KMS-11 (cell line): ENCODE measurements around the gene SERGEF.

Experiments
- H2AFZ ChIP-seq: fragments of 200-600 bp; sonication (generic); 2 replicates; pipeline ENCODE4 v1.6.1; 2016; ENCODE audit warnings: antibody characterized with exemption, mixed run types, low read depth
- H3K27ac ChIP-seq: fragments of 200-600 bp; sonication (generic); 2 replicates; pipeline ENCODE4 v1.6.1; 2016; ENCODE audit warnings: mild to moderate bottlenecking, mixed run types
- H3K27me3 ChIP-seq: fragments of 200-600 bp; sonication (generic); 2 replicates; pipeline ENCODE4 v1.6.1; 2017; ENCODE audit warnings: mild to moderate bottlenecking, low read depth, mixed run types, moderate library complexity; ENCODE audit not compliant: insufficient read depth
- H3K36me3 ChIP-seq: fragments of 200-600 bp; sonication (generic); 2 replicates; pipeline ENCODE4 v1.6.1; 2017; ENCODE audit warnings: mild to moderate bottlenecking, mixed run types; ENCODE audit not compliant: insufficient read depth
- H3K4me1 ChIP-seq: fragments of 200-600 bp; sonication (generic); 2 replicates; pipeline ENCODE4 v1.6.1; 2016; ENCODE audit warnings: mild to moderate bottlenecking, low read depth, mixed run types; ENCODE audit not compliant: poor library complexity, severe bottlenecking
- H3K4me2 ChIP-seq: fragments of 200-600 bp; sonication (generic); 2 replicates; pipeline ENCODE4 v1.7.0; 2016; ENCODE audit warnings: mild to moderate bottlenecking, mixed run types
- H3K4me3 ChIP-seq: fragments of 200-600 bp; sonication (generic); IDR thresholded peaks from 2 replicates; pipeline ENCODE4 v1.6.1; 2017; ENCODE audit warnings: low read depth, low read length, mixed read lengths; ENCODE audit not compliant: insufficient read depth
- H3K79me2 ChIP-seq: fragments of 200-600 bp; sonication (generic); 2 replicates; pipeline ENCODE4 v1.6.1; 2016; ENCODE audit warnings: low read depth, mixed run types; ENCODE audit not compliant: insufficient read depth
- H3K9ac ChIP-seq: fragments of 200-600 bp; sonication (generic); 2 replicates; pipeline ENCODE4 v1.6.1; 2016; ENCODE audit warnings: mild to moderate bottlenecking, mixed run types
- H4K20me1 ChIP-seq: fragments of 200-600 bp; sonication (generic); 2 replicates; pipeline ENCODE4 v1.6.1; 2016; ENCODE audit warnings: mild to moderate bottlenecking, mixed run types; ENCODE audit not compliant: insufficient read depth
- CTCF ChIP-seq: fragments of 200-600 bp; sonication (generic); conservative IDR thresholded peaks from 2 replicates; pipeline ENCODE4 v1.6.1; 2017; ENCODE audit warnings: low read depth, mild to moderate bottlenecking, antibody characterized with exemption, low read length, moderate library complexity, mixed read lengths

SERGEF gene

GRCh38 chr11:17776212-17776875 lies 236.5 kb downstream of the SERGEF start:
- Histone ChIP-seq H3K9ac (no peak overlapping the region), H3K36me3 (no peaks in the 10 kb centered on the region), H3K27me3 (no peaks in the 10 kb centered on the region), H3K27ac (no peak overlapping the region), H3K4me1 (no peaks in the 10 kb centered on the region), H3K4me2 (no peak overlapping the region), H2AFZ (no peak overlapping the region), H3K4me3 (no peak overlapping the region), H3K79me2 (no peaks in the 10 kb centered on the region), H4K20me1 (no peaks in the 10 kb centered on the region)
- no peak for TF ChIP-seq CTCF

GRCh38 chr11:17775507-17776211 lies 237.2 kb downstream of the SERGEF start:
- no peak overlapping the region for H3K9ac ChIP-seq
- no peak overlapping the region for H3K4me2 ChIP-seq
- no peak overlapping the region for H3K4me3 ChIP-seq
- no peaks in the 10 kb centered on the region for H3K4me1 ChIP-seq
- TF ChIP-seq CTCF, result no peak
- H3K79me2 ChIP-seq, result no peaks in the 10 kb centered on the region
- no peaks in the 10 kb centered on the region for H3K36me3 ChIP-seq
- no peaks in the 10 kb centered on the region for H4K20me1 ChIP-seq
- no peak overlapping the region for H3K27ac ChIP-seq
- no peak overlapping the region for H2AFZ ChIP-seq
- no peaks in the 10 kb centered on the region for H3K27me3 ChIP-seq

GRCh38 chr11:17775035-17775348 lies 237.9 kb downstream of the SERGEF start:
- no peak overlapping the region for H3K9ac ChIP-seq
- no peaks in the 10 kb centered on the region for H4K20me1 ChIP-seq
- TF ChIP-seq CTCF, result no peak
- H3K27me3 ChIP-seq, result no peaks in the 10 kb centered on the region
- no peaks in the 10 kb centered on the region for H3K79me2 ChIP-seq
- H3K4me3 ChIP-seq, result no peak overlapping the region
- H2AFZ ChIP-seq, result no peak overlapping the region
- H3K27ac ChIP-seq, result no peak overlapping the region
- H3K4me1 ChIP-seq, result no peaks in the 10 kb centered on the region
- no peaks in the 10 kb centered on the region for H3K36me3 ChIP-seq
- no peak overlapping the region for H3K4me2 ChIP-seq

- H3K36me3 ChIP-seq, result no peaks in the 10 kb centered on the region
- no peak overlapping the region for H3K4me2 ChIP-seq
These were observed 238.4 kb downstream of the SERGEF start for GRCh38 chr11:17774232-17775034.

More at GRCh38 chr11:17774232-17775034, 238.4 kb downstream of the SERGEF start:
- no peak for TF ChIP-seq CTCF
- no peak overlapping the region for H3K27ac ChIP-seq
- no peaks in the 10 kb centered on the region for H3K27me3 ChIP-seq
- no peak overlapping the region for H2AFZ ChIP-seq
- no peaks in the 10 kb centered on the region for H4K20me1 ChIP-seq
- no peaks in the 10 kb centered on the region for H3K79me2 ChIP-seq
- H3K9ac ChIP-seq, result no peak overlapping the region
- H3K4me3 ChIP-seq, result no peak overlapping the region
- H3K4me1 ChIP-seq, result no peaks in the 10 kb centered on the region
